Cerebellar nuclear complex (tissue), 1 donor: ENCODE data around the gene RAX.

Experiments used
- DNase-seq, 2 experiments: peaks; one replicate each; lab custom pipeline; 2025; lab: John Stamatoyannopoulos, UW

RAX gene

DNA sequence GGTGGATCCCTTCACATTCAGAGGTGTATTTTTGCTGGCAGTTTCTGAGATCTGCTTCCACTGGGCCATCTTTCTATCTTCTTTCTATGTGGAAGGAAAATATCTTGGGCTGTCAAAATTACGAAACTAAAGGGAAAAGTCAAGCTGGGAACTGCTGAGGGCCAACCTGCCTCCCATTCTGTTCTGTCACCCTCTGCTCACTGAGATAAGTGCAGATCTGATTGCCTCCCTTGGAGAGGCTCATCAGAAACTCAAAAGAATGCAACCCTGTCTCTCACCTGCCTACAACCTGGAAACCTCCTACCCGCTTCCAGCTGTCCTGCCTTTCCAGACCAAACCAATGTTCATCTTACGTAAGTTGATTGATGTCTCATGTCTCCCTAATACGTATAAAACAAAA, 26.5 kb downstream of the RAX start:
- DNase-seq = no peak

DNA sequence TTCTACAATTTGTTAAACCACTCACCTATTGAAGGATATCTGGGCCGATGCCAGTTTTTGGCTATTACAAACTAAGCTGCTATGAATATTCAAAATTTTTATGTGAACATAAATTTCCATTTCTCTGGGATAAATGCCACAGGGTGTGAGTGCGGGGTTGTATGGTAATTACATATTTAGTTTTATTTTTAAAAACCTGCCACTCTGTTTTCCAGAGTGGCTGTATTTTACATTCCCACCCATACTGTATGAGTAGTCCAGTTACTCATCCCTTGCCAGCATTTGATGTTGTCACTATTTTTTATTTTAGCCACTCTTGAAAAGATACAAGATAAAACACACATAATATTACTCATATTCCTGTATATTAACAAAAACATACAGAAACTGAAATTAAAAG, 30.3 kb downstream of the RAX start:
- DNase-seq = no peak

DNA sequence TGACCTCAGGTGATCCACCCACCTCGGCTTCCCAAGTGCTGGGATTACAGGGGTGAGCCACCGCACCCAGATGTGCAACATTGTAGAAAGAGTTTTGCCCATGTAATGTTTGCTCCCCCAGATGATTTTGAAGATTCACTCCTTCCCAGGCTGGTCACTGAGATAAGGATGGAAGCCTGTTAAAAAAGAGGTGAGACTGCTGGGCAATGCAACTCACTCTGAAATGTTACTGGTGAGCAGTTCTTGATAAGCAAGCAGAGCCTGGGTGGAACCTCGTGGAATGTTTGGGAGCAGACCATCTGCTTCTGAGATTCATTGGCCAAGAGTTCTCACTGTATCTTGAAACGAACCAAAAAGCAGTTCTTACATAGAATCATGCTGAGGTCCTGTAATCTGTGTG, 33.6 kb downstream of the RAX start:
- DNase-seq = no peak

DNA sequence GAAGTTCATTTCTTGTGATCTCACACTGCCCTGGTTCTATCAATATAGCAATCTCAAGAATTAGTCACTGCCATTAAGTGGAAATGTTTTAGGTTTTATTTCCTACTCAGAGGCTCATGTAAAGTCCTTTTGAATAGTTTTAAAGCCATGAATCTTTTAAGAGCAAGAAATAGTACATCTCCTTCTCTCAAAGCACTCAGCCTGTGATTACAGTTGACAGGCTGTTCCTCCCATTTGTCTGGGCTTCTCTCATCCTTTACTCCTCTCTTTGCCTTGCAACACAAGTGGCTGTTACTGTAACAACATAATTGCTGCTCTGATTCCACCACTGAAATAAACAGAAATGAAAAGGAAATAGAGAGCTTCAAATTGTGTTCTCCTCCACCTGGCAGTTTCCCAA, 34.9 kb downstream of the RAX start:
- DNase-seq = no peak

DNA sequence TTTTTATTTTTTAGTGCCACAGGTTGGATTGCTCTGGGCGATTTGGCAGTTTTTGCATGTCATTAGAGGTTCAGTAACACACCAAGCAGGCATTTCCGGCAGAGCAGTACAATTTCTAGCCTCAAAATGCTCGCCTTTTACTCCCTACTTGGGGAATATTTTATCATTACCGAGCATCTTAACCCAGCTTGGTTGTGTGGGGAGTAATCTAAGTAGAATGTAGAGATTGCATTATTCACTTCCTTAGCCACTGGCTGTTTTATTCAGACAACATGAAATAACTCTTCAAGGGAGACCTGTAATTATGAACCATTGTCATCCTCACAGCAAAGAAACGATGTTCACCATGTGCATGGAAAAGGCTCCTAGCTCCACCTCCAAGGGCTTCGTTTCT, 40.2 kb downstream of the RAX start:
- DNase-seq = no peak

DNA sequence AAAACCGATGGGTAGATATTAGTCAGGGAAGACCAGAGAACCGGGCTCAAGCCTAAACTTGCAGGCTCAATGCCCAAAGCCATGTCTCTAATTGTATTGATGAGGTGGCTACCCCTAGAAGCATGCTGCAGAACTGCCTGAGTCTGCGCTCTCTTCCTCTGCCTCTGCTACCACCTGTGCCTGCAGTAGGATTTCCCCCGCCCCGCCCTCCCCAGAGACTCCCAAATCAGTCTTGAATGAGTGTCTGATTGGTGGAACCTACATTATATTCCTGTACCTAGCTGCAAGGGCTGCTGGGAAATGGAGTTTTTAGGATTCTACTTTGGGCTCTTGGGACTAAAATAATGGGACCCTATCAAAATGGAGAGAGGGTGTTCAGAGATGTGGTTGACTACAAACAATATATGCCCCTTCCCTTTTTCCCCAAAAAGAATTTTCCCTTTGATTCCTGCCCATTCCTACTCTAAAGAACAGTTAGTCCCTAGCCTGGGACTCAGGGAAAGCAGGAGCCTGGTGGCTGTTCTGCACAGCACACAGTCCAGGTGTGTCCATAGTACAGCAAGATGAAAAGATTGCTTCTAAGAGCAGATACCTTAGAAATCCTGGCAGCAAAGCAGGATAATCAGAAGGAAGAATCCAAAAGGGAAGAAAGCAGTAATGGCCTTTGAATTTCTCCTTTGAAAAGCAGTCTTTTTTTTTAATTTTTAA, 40.8 kb downstream of the RAX start:
- DNase-seq = no peak

DNA sequence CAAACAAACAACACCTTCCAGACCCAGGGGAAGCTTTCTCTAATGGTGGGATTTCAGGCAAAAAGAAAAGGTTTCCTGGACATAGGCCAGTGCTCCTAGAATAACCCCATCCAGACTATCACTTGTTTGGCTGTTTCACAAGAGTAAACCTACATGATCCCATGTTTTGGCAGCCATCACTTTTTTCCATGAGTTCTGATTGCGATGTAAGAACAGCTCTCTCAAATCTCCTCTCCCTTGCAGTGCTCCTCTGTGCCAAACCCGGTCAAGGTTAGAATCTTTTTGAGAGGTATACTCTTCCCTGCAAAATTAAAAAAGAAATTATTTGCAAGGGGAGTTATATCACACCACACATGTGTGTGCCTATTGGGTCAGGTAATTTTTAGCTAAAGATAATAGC, 41.4 kb downstream of the RAX start:
- DNase-seq = no peak

DNA sequence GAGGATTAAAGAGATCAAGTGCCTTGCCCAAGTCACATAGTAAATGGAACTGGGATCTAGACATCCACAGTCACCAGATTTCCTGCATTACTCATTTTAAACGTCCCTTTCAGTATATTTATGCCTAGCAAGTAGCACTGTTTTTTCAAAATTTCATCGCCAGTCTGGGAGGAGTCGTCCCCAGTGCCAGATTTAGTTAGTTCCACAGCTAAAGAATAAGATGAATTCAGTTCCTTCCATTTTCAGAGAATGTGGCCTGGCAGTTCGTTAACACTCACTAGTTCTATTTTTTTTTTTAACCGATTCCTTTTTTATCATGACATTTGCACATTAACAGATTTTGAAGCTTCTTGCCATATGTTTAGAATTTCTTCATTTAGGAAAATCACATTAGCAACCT, 42.1 kb downstream of the RAX start:
- DNase-seq = no peak

DNA sequence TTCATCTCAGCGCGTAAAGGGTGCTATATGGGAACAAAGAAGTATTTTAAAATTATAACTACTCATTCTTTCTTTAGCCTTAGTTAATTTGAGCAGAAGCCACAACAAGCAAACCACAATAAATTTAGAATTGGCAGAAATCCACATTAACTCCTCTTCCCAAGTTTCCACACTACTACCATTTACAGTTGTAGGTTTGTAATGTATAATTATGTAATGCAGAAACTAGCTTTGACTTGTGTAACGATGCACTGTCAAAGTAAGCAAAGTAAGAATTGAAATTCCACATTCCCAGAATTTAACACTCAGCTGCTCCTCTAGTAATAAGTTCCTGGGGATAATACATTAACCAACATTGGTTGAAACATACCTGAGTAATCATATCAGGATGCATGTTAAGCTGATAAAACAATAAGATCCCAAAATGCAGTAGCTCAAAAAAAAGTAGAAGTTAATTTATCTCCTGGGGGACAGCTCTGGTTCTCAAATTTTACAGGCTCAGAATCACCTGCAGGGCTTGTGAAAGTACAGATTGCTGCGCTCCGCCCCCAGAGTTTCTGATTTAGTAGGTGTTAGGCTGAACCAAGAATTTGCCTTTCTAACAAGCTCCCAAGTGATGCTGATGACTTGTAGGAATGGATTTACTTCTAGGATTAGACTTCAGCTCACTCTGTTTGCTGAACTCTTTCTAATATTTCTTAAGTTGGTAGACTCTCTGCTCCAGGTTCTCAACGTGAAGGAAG, 43.4 kb downstream of the RAX start:
- DNase-seq = no peak

DNA sequence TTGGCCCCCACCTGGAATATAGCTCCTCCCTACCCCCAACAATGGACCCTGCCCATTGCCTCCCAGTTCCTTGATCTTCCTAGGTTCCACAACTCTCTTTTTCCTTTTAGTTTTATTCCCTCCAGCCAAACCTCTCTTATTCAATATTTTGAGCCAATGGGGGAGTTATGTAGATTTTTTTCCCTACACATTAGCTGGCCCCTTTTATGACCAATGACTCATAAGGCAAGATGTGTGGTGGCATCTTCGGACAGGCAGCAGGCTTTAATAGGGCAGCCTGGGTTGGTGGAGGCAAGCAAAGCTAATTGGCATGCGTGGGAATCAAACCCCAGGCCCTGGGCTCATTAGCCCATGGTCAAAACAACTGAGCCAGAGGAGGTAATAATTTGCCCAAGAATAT, 44.1 kb downstream of the RAX start:
- no peak for DNase-seq

DNA sequence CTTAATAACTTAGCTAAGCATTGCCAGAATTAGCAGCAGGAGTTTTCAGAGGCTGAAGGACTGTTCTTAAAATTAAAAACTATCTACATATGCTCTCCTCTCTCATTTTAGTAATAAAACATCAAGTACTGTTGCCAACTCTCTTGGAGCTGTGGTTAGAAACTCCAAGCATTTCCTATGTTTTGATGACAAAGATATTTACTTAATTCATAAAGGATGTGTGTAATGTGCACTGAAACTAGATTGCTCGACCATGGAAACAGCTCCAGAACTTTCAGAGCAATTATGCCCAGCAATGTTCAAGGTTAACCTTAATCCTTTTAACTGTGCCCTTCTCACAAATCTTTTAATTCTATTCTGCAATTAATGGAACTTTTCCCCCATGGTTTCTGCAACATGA, 44.9 kb downstream of the RAX start:
- no peak for DNase-seq

DNA sequence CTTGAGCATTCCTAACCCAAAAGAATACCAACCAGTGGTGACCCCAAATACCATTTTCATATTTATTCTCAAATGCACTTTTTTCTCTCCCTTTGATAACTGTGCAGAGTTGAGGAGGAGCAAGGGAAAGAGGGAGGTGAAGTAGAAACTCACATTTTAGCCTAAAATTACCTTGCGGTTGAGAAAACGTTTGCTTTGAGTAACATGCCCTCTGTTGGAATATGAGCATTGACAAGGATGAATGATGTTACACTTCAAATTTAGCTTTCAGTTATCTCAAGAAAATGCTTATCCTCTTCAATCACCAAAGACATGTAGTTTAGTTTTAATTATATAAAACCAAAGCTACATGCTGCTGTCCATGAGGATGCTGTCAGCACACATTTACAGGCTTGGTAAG, 50.9 kb downstream of the RAX start:
- no peak for DNase-seq

DNA sequence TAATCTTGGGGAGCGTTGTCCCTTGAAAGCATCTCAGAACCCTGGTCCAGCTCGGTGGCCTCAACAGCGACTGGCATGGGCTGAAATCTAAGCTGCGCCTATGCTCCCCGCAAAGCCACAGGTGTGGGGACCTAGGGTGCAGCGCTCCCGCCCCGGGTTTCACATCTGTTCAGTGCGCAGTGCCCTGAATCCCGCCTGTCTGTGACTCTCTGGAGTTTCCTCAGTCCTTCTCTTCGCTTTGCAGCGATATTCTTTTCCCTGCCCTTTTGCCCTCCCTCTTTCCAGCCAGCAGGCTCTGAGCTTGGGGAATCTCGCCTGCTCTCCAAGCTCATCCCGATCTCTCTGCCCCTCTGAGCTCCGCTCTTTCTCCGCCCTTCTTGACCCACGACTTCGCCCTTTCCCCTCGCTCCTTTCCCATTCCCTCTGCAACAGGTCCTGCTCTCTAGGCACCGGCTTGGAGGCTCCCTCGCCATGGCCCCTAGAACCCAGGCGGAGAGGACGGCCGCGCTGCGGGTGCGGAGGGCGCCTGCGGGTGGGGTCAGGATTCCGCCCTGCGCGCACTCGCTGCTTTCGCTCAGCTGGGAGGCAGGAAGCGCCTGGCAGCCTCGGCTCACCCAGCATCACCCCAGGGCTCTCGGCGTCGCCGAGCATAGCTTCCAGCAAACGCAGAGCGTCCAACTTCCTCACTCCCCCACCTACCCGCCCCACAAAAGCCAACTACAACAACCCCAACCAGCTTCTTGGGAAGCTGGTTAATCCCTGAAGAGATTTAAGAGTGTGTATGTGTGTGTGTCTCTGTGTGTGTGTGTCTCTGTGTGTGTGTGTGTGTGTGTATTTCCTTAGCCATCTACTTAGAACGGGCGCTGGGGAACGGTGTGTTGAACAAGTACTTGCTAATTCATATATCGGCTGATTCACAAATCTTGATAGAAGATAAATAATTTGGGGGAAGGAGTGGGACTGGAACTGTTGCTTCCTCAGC, 52.2 kb downstream of the RAX start:
- DNase-seq = no peak

DNA sequence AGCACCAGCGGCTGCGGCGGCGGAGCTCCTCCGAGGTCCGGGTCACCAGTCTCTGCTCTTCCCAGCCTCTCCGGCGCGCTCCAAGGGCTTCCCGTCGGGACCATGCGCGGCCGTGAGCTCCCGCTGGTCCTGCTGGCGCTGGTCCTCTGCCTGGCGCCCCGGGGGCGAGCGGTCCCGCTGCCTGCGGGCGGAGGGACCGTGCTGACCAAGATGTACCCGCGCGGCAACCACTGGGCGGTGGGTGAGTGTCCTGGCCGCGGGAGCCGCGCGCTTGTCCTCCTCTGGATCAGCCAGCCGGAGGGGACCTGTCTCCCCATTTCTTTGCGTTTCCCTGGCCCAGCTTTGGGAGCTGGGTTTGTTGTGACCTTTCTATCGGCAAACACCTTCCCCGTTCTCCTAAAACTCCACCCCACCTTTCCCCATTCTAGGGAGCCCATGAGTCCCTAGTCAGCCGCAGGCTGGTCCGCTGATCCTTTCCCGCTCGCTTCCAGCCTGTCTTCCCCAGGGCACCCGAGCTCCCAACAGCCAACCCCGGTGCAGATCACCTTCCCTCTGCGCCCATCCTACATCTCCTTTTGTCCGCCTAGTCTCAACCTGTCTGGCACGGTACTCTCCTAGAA, 53.0 kb downstream of the RAX start:
- no peak for DNase-seq

DNA sequence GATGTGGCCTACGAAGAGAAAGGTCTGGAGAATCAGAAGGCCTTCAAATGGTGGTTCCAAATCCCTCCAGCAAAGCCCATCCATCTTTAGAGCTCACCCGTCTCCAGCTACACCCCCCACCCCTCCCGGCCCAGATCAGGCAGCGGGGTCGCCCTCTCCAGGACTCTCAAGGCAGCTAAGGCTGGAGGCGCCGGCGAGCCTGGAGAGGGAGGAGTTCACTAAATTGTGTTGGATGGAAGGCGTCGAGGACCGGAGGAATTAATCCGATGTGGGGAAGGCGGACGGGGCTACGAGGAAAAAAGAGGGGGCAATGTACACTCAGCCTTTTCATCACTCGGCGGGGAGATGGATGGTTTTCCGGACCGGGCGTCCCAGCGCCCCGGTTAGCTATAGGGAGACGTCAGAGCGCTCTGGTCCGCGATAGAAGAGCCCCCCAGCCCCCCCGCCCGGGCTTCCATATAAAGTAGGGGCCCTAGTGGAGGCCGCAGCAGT, 53.5 kb downstream of the RAX start, which contains the start of gene GRP:
Gene GRP, plus strand, starts transcription at position 487 of the 492 bp plus-strand sequence. CDS start 108 bp downstream, outside the sequence.
- no peak for DNase-seq

DNA sequence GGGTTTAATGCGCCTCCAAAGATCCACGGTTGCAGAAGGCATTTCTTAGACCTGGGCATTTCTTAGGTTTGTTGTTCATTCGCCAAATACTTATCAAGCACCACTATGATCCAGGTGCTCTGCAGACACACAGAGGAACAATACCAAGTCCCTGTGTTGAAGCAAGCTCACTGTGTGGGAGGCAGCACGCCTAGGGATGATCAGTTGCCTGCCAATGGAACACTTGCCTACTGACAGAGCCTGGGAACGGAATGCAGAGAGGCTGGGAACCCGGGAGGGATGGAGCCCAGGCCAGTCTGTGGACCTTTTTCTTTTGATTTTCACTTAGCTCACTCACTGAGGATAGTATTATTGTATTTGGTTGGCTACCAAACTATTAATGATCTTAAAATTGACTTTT, 55.2 kb downstream of the RAX start:
- DNase-seq = no peak
